GM23248 (cell line): ENCODE results near the gene ZNF224. TPM values are rescaled to one million over a fixed set of nuclear protein-coding genes. Genes with fewer than 3 reads are reported as not detected.
A peak's percentile ranks its signal among the peaks of the same experiment; 100 is the strongest.

Experiments used
- DNase-seq: peaks from one replicate; pipeline ENCODE4 v3.0.0-alpha.2; 2015
- H2AFZ ChIP-seq: fragments of 200-600 bp; sonication (generic); 2 replicates; pipeline ENCODE4 v1.6.1; 2016; ENCODE audit warnings: antibody characterized with exemption
- H3F3A ChIP-seq: fragments of 200-600 bp; sonication (generic); 2 replicates; pipeline ENCODE4 v1.6.1; 2016; ENCODE audit warnings: mild to moderate bottlenecking, antibody characterized with exemption, mixed run types; ENCODE audit not compliant: insufficient read depth
- H3K27ac ChIP-seq: fragments of 200-600 bp; sonication (generic); 2 replicates; pipeline ENCODE4 v1.5.1; 2016; ENCODE audit warnings: mild to moderate bottlenecking
- H3K27me3 ChIP-seq: fragments of 200-600 bp; sonication (generic); replicated peaks from 2 replicates; pipeline ENCODE4 v1.6.1; 2016; ENCODE audit warnings: mild to moderate bottlenecking; ENCODE audit not compliant: insufficient read depth
- H3K36me3 ChIP-seq: fragments of 200-600 bp; sonication (generic); 2 replicates; pipeline ENCODE4 v1.6.1; 2016; ENCODE audit warnings: low read depth, mild to moderate bottlenecking
- H3K4me1 ChIP-seq: fragments of 200-600 bp; sonication (generic); 2 replicates; pipeline ENCODE4 v1.6.1; 2016; ENCODE audit warnings: mild to moderate bottlenecking; ENCODE audit not compliant: insufficient read depth
- H3K4me2 ChIP-seq: fragments of 200-600 bp; sonication (generic); one replicate; pipeline ENCODE4 v1.6.1; 2016; ENCODE audit warnings: mild to moderate bottlenecking; ENCODE audit not compliant: unreplicated experiment
- H3K4me3 ChIP-seq: fragments of 200-600 bp; sonication (generic); 2 replicates; pipeline ENCODE4 v1.5.1; 2016; ENCODE audit warnings: mild to moderate bottlenecking
- H3K79me2 ChIP-seq: fragments of 200-600 bp; sonication (generic); 2 replicates; pipeline ENCODE4 v1.6.1; 2016; ENCODE audit warnings: mild to moderate bottlenecking; ENCODE audit not compliant: insufficient read depth
- H3K9ac ChIP-seq: fragments of 200-600 bp; sonication (generic); 2 replicates; pipeline ENCODE4 v1.6.1; 2016; ENCODE audit warnings: mild to moderate bottlenecking
- H3K9me2 ChIP-seq: fragments of 200-600 bp; sonication (generic); 2 replicates; pipeline ENCODE4 v1.6.1; 2016; ENCODE audit warnings: mixed run types, mild to moderate bottlenecking, moderate library complexity; ENCODE audit not compliant: insufficient read depth
- H3K9me3 ChIP-seq: fragments of 200-600 bp; sonication (generic); one replicate; pipeline ENCODE4 v1.6.1; 2017; ENCODE audit warnings: low read depth
- H4K20me1 ChIP-seq: fragments of 200-600 bp; sonication (generic); 2 replicates; pipeline ENCODE4 v1.6.0; 2016; ENCODE audit not compliant: insufficient read depth
- EZH2 ChIP-seq: fragments of 200-600 bp; sonication (generic); IDR thresholded peaks from 2 replicates; pipeline ENCODE4 v1.6.1; 2018; ENCODE audit warnings: antibody characterized with exemption, mild to moderate bottlenecking; ENCODE audit not compliant: insufficient read depth, poor library complexity, severe bottlenecking
- EZH2phosphoT487 ChIP-seq: fragments of 200-600 bp; sonication (generic); IDR thresholded peaks from 2 replicates; pipeline ENCODE4 v1.6.1; 2018; ENCODE audit warnings: antibody characterized with exemption, moderate library complexity, mild to moderate bottlenecking, low read depth; ENCODE audit not compliant: insufficient read depth
- WGBS, 2 experiments: methylation state at CpG; one replicate each; pipeline ENCODE4 v1.1.6; 2015 to 2017; ENCODE audit warnings: low lambda C conversion rate in 2 of 2, low coverage in 1 of 2; ENCODE audit errors: missing lambda C conversion rate in 2 of 2; 5-methylcytosine and 5-hydroxymethylcytosine counted together
- in situ Hi-C: fragments of 300-500 bp; cut with MboI; formaldehyde crosslinking; loops from 2 replicates; pipeline ENCODE4 v1.15.0; 2020
- polyA plus RNA-seq: library from polyadenylated mRNA; unstranded; fragments of >200 nt; fragmentation: Nextera tagmentation; extraction: Ambion mirVana; gene quantifications from 2 replicates; pipeline ENCODE4 v1.2.1, GENCODE V29; 2016
- total RNA-seq: library from RNA; depleted of rRNA; stranded (reverse); fragments of >200 nt; shearing (Covaris generic); gene quantifications from 2 replicates; pipeline ENCODE4 v1.2.3, GENCODE V29; 2014

The ZNF224 gene
- total and polyA plus RNA-seq, 2 experiments from 2014 or later, result 11.7 to 15.6 TPM

GRCh38 chr19:44141191-44142058, 47.3 kb downstream of the ZNF224 start, which contains the start of gene ZNF234:
TSS of gene ZNF234 (plus strand) at chr19:44141554. CDS start at chr19:44144633, 3,079 bp downstream.
- Histone ChIP-seq H3K9ac (peak within 1 kb of the TSS; percentile 79), H3K9me3 (no peaks in the 10 kb centered on the region), H3K4me1 (peaks cover 14% of the 10 kb centered on the region), H3K4me3 (peak within 1 kb of the TSS; percentile 88), H3K9me2 (no peaks in the 10 kb centered on the region), H3K36me3 (no peaks in the 10 kb centered on the region; the same call in 1 of the 2 replicates), H3K4me2 (peak within 1 kb of the TSS; percentile 88), H3K27ac (peak within 1 kb of the TSS; percentile 44), H3K27me3 (no peaks in the 10 kb centered on the region), H4K20me1 (no peaks in the 10 kb centered on the region), H3F3A (no peaks in the 10 kb centered on the region), H3K79me2 (peaks cover 52% of the 10 kb centered on the region), H2AFZ (peak within 1 kb of the TSS; percentile 97)
- TF ChIP-seq EZH2 (no peak), EZH2phosphoT487 (no peak)
- DNase-seq, result peak; percentile 88
- in situ Hi-C loops, result no loop called here
- 1% methylated on average over 41 to 52 of the region's 52 CpGs for WGBS, 2 experiments

GRCh38 chr19:44142059-44142433, 47.9 kb downstream of the ZNF224 start:
- Histone ChIP-seq H4K20me1 (no peaks in the 10 kb centered on the region), H3K36me3 (no peaks in the 10 kb centered on the region; the same call in 1 of the 2 replicates), H3K9me3 (no peaks in the 10 kb centered on the region), H3K9ac (peak overlapping the region; percentile 79), H3K4me1 (peaks cover 14% of the 10 kb centered on the region), H3K4me3 (peak overlapping the region; percentile 88), H2AFZ (peak overlapping the region; percentile 97), H3K4me2 (peak overlapping the region; percentile 88), H3K79me2 (peaks cover 52% of the 10 kb centered on the region), H3K9me2 (no peaks in the 10 kb centered on the region), H3K27me3 (no peaks in the 10 kb centered on the region), H3K27ac (peak overlapping the region; percentile 44), H3F3A (no peaks in the 10 kb centered on the region)
- peak; percentile 69 for DNase-seq
- 2 to 4% methylated on average over 13 of the region's 13 CpGs for WGBS, 2 experiments
- TF ChIP-seq EZH2, result no peak
- no peak for TF ChIP-seq EZH2phosphoT487
- in situ Hi-C loops, result no loop called here

GRCh38 chr19:44149776-44150175, 55.6 kb downstream of the ZNF224 start:
- H3K4me2 ChIP-seq, result no peak overlapping the region
- no peaks in the 10 kb centered on the region for H4K20me1 ChIP-seq
- peaks cover 55% of the 10 kb centered on the region for H3K36me3 ChIP-seq
- H2AFZ ChIP-seq, result no peak overlapping the region
- H3K9me2 ChIP-seq, result no peaks in the 10 kb centered on the region
- H3K27ac ChIP-seq, result no peak overlapping the region
- H3K4me1 ChIP-seq, result no peaks in the 10 kb centered on the region
- H3K9me3 ChIP-seq, result no peaks in the 10 kb centered on the region
- no peak overlapping the region for H3K4me3 ChIP-seq
- in situ Hi-C loops, result no loop called here
- H3K27me3 ChIP-seq, result no peaks in the 10 kb centered on the region
- peaks cover 10% of the 10 kb centered on the region; the same call in 1 of the 2 replicates for H3K79me2 ChIP-seq
- DNase-seq, result no peak
- no peaks in the 10 kb centered on the region for H3F3A ChIP-seq
- H3K9ac ChIP-seq, result no peak overlapping the region
- TF ChIP-seq EZH2phosphoT487, result no peak
- WGBS, 2 experiments, result 92 to 93% methylated on average over 4 of the region's 4 CpGs

GRCh38 chr19:44151491-44151890, 57.3 kb downstream of the ZNF224 start:
- Histone ChIP-seq H3K36me3 (peaks cover 69% of the 10 kb centered on the region), H3K79me2 (no peaks in the 10 kb centered on the region), H4K20me1 (no peaks in the 10 kb centered on the region), H3K27me3 (no peaks in the 10 kb centered on the region), H3K9me2 (no peaks in the 10 kb centered on the region), H2AFZ (no peak overlapping the region), H3K27ac (no peak overlapping the region), H3K9ac (no peak overlapping the region), H3K9me3 (no peaks in the 10 kb centered on the region), H3K4me1 (no peaks in the 10 kb centered on the region), H3F3A (no peaks in the 10 kb centered on the region), H3K4me2 (no peak overlapping the region), H3K4me3 (no peak overlapping the region)
- in situ Hi-C loops, result no loop called here
- WGBS, 2 experiments, result 96% methylated on average over 5 of the region's 5 CpGs
- TF ChIP-seq EZH2 (no peak), EZH2phosphoT487 (no peak)
- DNase-seq, result no peak
